Endothelial cell of umbilical vein (primary cell): ENCODE data around the gene AP1B1. TPM values are rescaled to one million over a fixed set of nuclear protein-coding genes. Genes with fewer than 3 reads are reported as not detected.

Experiments
- BruUV-seq: library from RNA; stranded (reverse); fragments of 400-500 nt; replicated peaks from 2 replicates; lab custom pipeline; 2021; lab: Mats Ljungman, UMichigan
- CTCF ChIA-PET: fragments of 300-600, 350-600 bp; sonication (Branson Sonifier 250); formaldehyde crosslinking; loops from one replicate; lab custom pipeline; 2021; ENCODE audit warnings: antibody characterized with exemption, inconsistent platforms; lab: Charles Lee
- POLR2A ChIA-PET: fragments of 300-600, 350-600 bp; sonication (Branson Sonifier 250); formaldehyde crosslinking; loops from one replicate; lab custom pipeline; 2021; ENCODE audit warnings: antibody characterized with exemption, inconsistent platforms; lab: Charles Lee
- DNase-seq: peaks from one replicate; pipeline ENCODE4 v3.0.0-alpha.2; 2011; ENCODE audit warnings: low read depth, low spot score
- FAIRE-seq: peaks from 2 replicates; lab custom pipeline; 2011; peaks lifted over from hg19 to GRCh38; lab: Jason Lieb, UNC
- H2AFZ ChIP-seq: 2 replicates; pipeline ENCODE4 v1.6.0; 2012; ENCODE audit warnings: low read depth, low read length, control low read depth, inconsistent platforms
- H3K27ac ChIP-seq: 2 replicates; pipeline ENCODE4 v1.5.1; 2011; ENCODE audit warnings: low read depth, mild to moderate bottlenecking, control low read depth, low read length, moderate library complexity; ENCODE audit not compliant: insufficient read depth
- H3K27me3 ChIP-seq, 2 experiments: 2 replicates each; pipeline versions ENCODE4 v1.6.0 to v1.6.1; 2011; ENCODE audit warnings: low read length in 2 of 2, mixed read lengths in 1 of 2; ENCODE audit not compliant: control insufficient read depth in 2 of 2, insufficient read depth in 2 of 2
- H3K36me3 ChIP-seq, 2 experiments: 2 replicates in 1 of 2; 3 replicates in 1 of 2; pipeline ENCODE4 v1.5.1; 2011; ENCODE audit warnings: low read length in 2 of 2, mild to moderate bottlenecking in 1 of 2, moderate library complexity in 1 of 2; ENCODE audit not compliant: control insufficient read depth in 2 of 2, insufficient read depth in 2 of 2; ENCODE audit errors: extremely low read depth in 1 of 2
- H3K4me1 ChIP-seq: 3 replicates; pipeline ENCODE4 v1.5.1; 2011; ENCODE audit warnings: mild to moderate bottlenecking, low read length; ENCODE audit not compliant: control insufficient read depth, insufficient read depth; ENCODE audit errors: extremely low read depth
- H3K4me2 ChIP-seq: 2 replicates; pipeline ENCODE4 v1.6.1; 2011; ENCODE audit warnings: low read length, control low read depth, mixed read lengths; ENCODE audit not compliant: insufficient read depth
- H3K4me3 ChIP-seq, 3 experiments: fragments of 200-600 bp in 1 of 3; sonication (generic), shearing (Covaris generic) in 1 of 3; replicated peaks in 1 of 3; 2 replicates each; pipeline ENCODE4 v1.5.1; 2011 to 2016; ENCODE audit warnings: control low read depth in 3 of 3, low read length in 3 of 3, mild to moderate bottlenecking in 2 of 3, inconsistent platforms in 1 of 3, low read depth in 1 of 3, moderate library complexity in 1 of 3; ENCODE audit not compliant: insufficient read depth in 1 of 3
- H3K79me2 ChIP-seq: 2 replicates; pipeline ENCODE4 v1.6.0; 2012; ENCODE audit warnings: low read length, inconsistent platforms; ENCODE audit not compliant: control insufficient read depth, insufficient read depth
- H3K9ac ChIP-seq: replicated peaks from 2 replicates; pipeline ENCODE3; 2011; ENCODE audit warnings: low read length, control low read depth; ENCODE audit not compliant: insufficient read depth; ENCODE audit errors: extremely low read depth
- H3K9me1 ChIP-seq: replicated peaks from 3 replicates; pipeline ENCODE4 v1.6.0; 2011; ENCODE audit warnings: mild to moderate bottlenecking, low read length; ENCODE audit not compliant: control insufficient read depth, insufficient read depth; ENCODE audit errors: extremely low read depth
- H3K9me3 ChIP-seq: replicated peaks from 2 replicates; pipeline ENCODE4 v1.5.1; 2012; ENCODE audit warnings: low read length, inconsistent platforms; ENCODE audit not compliant: control insufficient read depth, insufficient read depth
- H4K20me1 ChIP-seq: replicated peaks from 2 replicates; pipeline ENCODE3; 2011; ENCODE audit warnings: mild to moderate bottlenecking, low read length; ENCODE audit not compliant: control insufficient read depth, insufficient read depth; ENCODE audit errors: extremely low read depth
- CTCF ChIP-seq, 2 donors: IDR thresholded peaks; 1 replicate in 1 of 2; 2 replicates in 1 of 2; pipeline ENCODE4 v1.5.1; 2011; ENCODE audit warnings: low read length in 2 of 2, mild to moderate bottlenecking in 2 of 2, moderate library complexity in 2 of 2, control low read depth in 1 of 2, inconsistent platforms in 1 of 2, low read depth in 1 of 2; ENCODE audit not compliant: insufficient read depth in 1 of 2; ENCODE audit errors: extremely low read depth in 1 of 2
- EZH2 ChIP-seq: IDR thresholded peaks from 2 replicates; pipeline ENCODE4 v1.6.1; 2012; ENCODE audit warnings: borderline replicate concordance, low read depth, mild to moderate bottlenecking, moderate library complexity, low read length, inconsistent platforms; ENCODE audit not compliant: severe bottlenecking
- FOS ChIP-seq: IDR thresholded peaks from 2 replicates; pipeline ENCODE4 v1.6.1; 2011; ENCODE audit warnings: mild to moderate bottlenecking, low read length, moderate library complexity, borderline replicate concordance; ENCODE audit not compliant: insufficient read depth
- GATA2 ChIP-seq: IDR thresholded peaks from 2 replicates; pipeline ENCODE4 v1.7.0; 2011; ENCODE audit warnings: low read depth, mild to moderate bottlenecking, moderate library complexity, mixed read lengths, low read length; ENCODE audit not compliant: insufficient read length, insufficient read depth
- JUN ChIP-seq: IDR thresholded peaks from 2 replicates; pipeline ENCODE4 v1.6.1; 2011; ENCODE audit warnings: borderline replicate concordance, low read depth; ENCODE audit not compliant: insufficient read length, insufficient read depth
- MAX ChIP-seq: IDR thresholded peaks from 2 replicates; pipeline ENCODE4 v1.6.1; 2011; ENCODE audit not compliant: insufficient read depth, insufficient read length
- MYC ChIP-seq: IDR thresholded peaks from one replicate; pipeline ENCODE4 v1.6.1; 2011; ENCODE audit warnings: mild to moderate bottlenecking, low read depth, low read length
- POLR2A ChIP-seq: IDR thresholded peaks from 2 replicates; pipeline ENCODE4 v1.6.1; 2012; ENCODE audit warnings: low read depth, mild to moderate bottlenecking, control low read depth, low read length
- POLR2AphosphoS5 ChIP-seq: IDR thresholded peaks from 2 replicates; pipeline ENCODE4 v1.6.1; 2012; ENCODE audit warnings: low read depth, mild to moderate bottlenecking, control low read depth, low read length, moderate library complexity; ENCODE audit not compliant: insufficient read depth
- dilution Hi-C: fragments of 300-500 bp; cut with MboI; formaldehyde crosslinking; loops from one replicate; pipeline ENCODE4 v1.15.0; 2019; ENCODE audit warnings: low sequenced_read_pairs; ENCODE audit not compliant: extremely low pct_ligation_motif_present
- intact Hi-C: fragments of 100-400 bp; cut with micrococcal nuclease; formaldehyde crosslinking; loops from one replicate; pipeline ENCODE4 v1.10.0; 2022
- polyA plus RNA-seq, 4 experiments: library from polyadenylated mRNA; depleted of rRNA in 3 of 4; stranded (reverse) in 3 of 4; unstranded in 1 of 4; fragments of >200 nt; gene quantifications; 2 replicates each; pipeline versions ENCODE4 v1.2.1 to v1.2.3, GENCODE V29; 2011 to 2012; ENCODE audit warnings: missing spikeins in 1 of 4
- total RNA-seq: library from RNA; stranded (reverse); gene quantifications from 2 replicates; pipeline ENCODE4 v1.2.3, GENCODE V29; 2021

AP1B1 gene
- total and polyA plus RNA-seq, 2 donors (not counting 3 experiments of a cell fraction or from before 2014, with no cell fraction given) = 107 to 131 TPM

- no peak overlapping the region for H2AFZ ChIP-seq
- ChIA-PET CTCF (no interaction called here), POLR2A (no interaction called here)
- TF ChIP-seq CTCF (IDR thresholded peaks at IDR 0.05; ENCODE audit: extremely low read depth in 1 of 2, insufficient read depth in 1 of 2, low read depth in 1 of 2, low read length in 2 of 2) = no peak
- TF ChIP-seq MYC = no peak
- no peak for TF ChIP-seq POLR2AphosphoS5
- TF ChIP-seq EZH2 = no peak
- no peak for TF ChIP-seq MAX
- no peak for TF ChIP-seq POLR2A
- no peak for TF ChIP-seq JUN
- TF ChIP-seq FOS = no peak
- no peak for TF ChIP-seq GATA2
- H3K9me3 ChIP-seq = no peaks in the 10 kb centered on the region
- H4K20me1 ChIP-seq = no peaks in the 10 kb centered on the region
- dilution Hi-C loops = no loop called here
- FAIRE-seq = no peak
- H3K9me1 ChIP-seq = no peaks in the 10 kb centered on the region
- intact Hi-C loops = no loop called here
- no peak overlapping the region for H3K4me2 ChIP-seq
- H3K4me1 ChIP-seq = peaks cover 10% of the 10 kb centered on the region
- no TSS peak for BruUV-seq
- H3K27ac ChIP-seq = no peak overlapping the region
- DNase-seq = no peak
- H3K9ac ChIP-seq = no peak overlapping the region
- no peaks in the 10 kb centered on the region for H3K79me2 ChIP-seq
- no peaks in the 10 kb centered on the region for H3K27me3 ChIP-seq
- H3K4me3 ChIP-seq = no peak overlapping the region
- peaks cover 4 to 41% of the 10 kb centered on the region in 2 experiments for H3K36me3 ChIP-seq
Observed at GRCh38 chr22:29328566-29329500, 59.5 kb downstream of the AP1B1 start.
